GM19463 (cell line): ENCODE measurements around the gene CHMP5.

Experiments
- ATAC-seq: cut with Tn5 transposase; IDR thresholded peaks from one replicate; pipeline ENCODE4 v1.9.1; 2021; ENCODE audit warnings: mild to moderate bottlenecking, moderate library complexity; ENCODE audit not compliant: unreplicated experiment

CHMP5 gene

DNA sequence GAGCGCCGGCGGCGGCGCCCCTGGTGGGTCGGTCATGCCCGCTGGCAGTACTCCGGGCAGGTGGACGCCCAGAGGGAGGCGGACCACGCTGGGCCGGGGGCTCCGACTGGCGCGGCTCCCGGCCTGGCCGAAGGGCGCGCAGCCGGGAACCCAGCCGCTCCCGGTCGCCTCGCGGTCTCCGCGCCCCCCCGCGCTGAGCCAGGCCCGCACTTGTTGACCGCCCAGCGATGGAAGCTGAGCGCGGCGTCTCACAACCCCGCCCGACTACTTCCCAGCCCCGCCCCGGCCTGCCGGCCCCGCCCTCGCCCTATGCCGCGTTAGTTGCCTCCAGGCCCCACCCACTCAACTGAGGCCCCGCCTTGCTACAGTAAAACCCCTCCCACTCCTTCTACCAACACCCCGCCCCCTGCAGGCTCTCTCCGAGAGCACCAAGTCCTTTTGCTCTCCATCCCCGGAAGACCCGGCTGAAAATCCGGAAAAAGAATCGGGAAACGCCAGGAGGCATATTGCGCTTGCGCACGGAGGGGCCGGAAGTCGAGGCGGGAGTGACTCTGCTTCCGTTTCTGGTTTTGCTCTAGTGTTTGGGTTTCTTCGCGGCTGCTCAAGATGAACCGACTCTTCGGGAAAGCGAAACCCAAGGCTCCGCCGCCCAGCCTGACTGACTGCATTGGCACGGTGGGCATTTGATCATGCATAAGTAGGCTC, at the start of gene CHMP5, which contains the start of gene BAG1:
Gene CHMP5, plus strand, starts transcription at position 577 of the 705 bp plus-strand sequence. Its CDS starts 30 bp downstream, at position 607.
Gene BAG1, minus strand, starts transcription at position 236 of the 705 bp plus-strand sequence.
- ATAC-seq, result peak; percentile 84

DNA sequence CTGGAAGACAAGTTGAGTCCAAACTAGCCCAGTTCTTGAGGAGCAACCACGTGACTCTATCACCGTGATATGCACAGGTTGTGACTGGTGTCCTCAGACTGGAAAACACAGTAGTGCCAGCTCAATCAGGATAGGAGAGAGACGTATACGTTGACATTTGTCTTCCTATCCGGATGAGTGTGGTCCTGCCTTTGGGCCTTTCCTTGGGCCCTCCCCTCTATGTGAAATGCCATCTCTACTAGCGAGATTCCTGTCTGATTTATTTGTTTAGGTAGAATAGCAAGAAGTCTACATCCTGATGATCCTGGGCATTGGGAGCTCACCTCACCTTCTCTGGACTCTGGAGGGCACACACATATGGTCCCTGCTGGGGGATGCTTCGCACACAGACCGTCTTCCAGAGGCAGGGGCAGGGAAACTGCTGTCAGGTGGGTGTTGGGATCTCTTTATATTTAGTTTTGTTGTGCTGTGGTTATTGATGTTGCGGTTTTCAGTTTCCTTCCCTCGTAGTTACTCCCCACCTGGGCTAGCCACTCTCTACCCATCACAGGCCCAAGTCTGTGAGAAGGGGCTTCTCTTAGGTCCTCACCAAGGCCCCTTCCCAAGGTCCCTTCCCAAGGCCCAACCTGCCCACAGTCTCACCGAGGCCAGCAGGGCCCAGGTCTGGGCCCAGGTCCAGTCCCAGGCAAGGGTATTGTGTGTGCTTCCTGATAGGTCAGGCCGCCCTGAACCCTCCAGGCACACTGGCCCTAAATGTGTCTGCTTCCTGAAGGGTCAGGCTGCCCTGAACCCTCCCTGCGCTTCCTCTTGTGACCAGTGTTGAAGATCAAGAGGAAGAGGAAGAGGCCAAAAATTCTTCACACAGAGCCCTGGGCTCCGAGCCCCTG, 43.9 kb upstream of the CHMP5 start:
- no peak for ATAC-seq

- no peak for ATAC-seq
These were observed 43.3 kb upstream of the CHMP5 start for GRCh38 chr9:33221568-33221884.

DNA sequence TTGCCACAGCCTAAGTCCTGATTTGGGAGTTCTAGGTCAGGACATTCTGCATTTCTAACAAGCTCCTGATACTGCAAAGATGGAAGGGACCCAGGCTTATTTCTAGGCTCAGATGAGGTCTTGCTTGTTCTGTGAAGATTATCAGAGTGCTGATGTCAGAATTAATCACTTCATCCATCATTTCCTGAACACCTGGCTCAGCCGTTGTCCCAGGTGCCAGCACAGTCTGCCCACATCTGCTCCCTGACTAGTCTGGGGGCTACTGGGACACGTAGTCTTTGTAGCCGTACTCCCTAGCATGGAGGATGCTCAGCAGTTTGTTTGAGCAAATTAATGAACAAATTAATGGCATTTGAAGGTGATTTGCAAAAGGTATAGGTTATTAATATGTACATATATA, 42.8 kb upstream of the CHMP5 start:
- no peak for ATAC-seq

DNA sequence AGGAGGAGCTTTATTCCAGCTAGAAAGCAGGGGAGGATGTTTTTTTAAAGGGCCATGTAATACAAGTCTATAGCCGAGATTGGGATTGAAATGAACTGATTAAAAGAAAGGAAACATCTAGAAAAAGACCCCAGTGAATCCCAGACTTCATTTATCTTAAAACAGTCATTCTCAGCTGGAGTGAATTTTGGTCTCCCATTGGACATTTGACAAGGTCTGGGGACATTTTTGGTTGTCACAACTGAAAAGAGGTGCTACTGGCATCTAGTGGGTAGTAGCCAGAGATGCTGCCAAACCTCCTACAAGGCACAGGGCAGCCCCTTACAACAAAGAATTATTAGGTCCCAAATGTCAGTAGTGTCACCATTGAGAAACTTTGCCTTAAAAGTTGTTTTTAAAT, 41.2 kb upstream of the CHMP5 start:
- no peak for ATAC-seq

GRCh38 chr9:33225319-33226147, 39.3 kb upstream of the CHMP5 start:
- ATAC-seq, result no peak

- peak; percentile 74 for ATAC-seq
These were observed 37.8 kb upstream of the CHMP5 start for GRCh38 chr9:33227008-33227398.

- ATAC-seq, result no peak
These were observed 37.1 kb upstream of the CHMP5 start for GRCh38 chr9:33227741-33228140.

DNA sequence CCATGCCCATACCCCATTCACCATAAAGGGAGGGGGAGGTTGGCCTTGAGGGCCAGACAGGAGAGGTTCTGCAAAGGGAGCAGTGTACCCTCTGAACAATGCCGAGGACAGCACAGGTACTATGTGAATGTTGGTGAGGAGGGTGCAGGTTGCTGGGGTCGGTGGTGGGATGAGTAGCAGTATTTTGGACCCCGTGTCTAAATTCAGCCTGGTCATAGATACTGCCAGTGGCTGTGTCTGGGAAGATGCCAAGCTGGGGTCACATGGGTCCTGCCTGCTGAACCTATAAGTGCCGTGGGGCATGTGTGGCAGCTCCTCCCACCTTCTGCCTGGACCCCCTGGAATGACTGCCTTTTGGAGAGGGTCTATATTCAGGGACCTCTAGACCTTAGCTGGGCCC, 36.2 kb upstream of the CHMP5 start:
- no peak for ATAC-seq

GRCh38 chr9:33229359-33230114, 35.3 kb upstream of the CHMP5 start:
- ATAC-seq, result no peak

- no peak for ATAC-seq
These were observed 33.9 kb upstream of the CHMP5 start for GRCh38 chr9:33230756-33231622.

- no peak for ATAC-seq
These were observed 33.3 kb upstream of the CHMP5 start for GRCh38 chr9:33231623-33231942.

GRCh38 chr9:33232815-33233214, 32.0 kb upstream of the CHMP5 start:
- ATAC-seq, result no peak

DNA sequence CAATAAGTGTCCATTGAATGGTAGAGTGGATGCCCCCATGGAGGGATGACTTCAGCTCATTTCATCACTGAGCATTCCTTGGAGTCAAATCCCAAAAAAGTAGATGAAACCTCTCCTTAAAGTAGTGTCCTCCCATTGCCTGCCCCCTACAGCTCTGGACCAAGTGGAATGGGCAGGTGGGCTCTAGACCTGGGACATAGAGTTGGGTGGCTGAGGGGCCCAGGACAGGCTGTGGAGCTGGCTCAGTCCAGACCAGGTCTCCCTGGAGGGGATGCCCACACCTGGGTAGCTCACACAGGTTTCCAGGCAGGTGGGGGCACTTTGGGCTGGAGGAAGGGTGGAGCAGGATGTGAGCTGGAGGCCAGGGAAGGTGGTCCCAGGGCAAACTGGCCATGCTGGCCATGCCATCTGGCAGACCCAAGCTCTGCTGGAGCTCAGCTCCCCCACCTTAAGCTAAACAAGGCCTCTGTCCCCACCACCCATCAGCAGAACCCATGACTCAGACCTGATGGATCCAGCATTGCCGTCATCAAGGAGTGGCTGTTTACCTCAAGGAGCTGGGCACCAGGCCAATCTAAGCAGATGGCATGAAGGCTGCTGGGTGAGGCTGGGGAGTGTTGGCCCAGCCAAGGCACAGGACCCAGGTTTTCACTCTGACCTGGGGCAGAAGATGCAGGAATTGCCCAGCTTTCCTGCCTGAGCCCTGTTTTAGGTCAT, 31.1 kb upstream of the CHMP5 start:
- ATAC-seq, result no peak

- no peak for ATAC-seq
These were observed 30.1 kb upstream of the CHMP5 start for GRCh38 chr9:33234511-33235467.

- no peak for ATAC-seq
These were observed 28.3 kb upstream of the CHMP5 start for GRCh38 chr9:33236571-33236970.

DNA sequence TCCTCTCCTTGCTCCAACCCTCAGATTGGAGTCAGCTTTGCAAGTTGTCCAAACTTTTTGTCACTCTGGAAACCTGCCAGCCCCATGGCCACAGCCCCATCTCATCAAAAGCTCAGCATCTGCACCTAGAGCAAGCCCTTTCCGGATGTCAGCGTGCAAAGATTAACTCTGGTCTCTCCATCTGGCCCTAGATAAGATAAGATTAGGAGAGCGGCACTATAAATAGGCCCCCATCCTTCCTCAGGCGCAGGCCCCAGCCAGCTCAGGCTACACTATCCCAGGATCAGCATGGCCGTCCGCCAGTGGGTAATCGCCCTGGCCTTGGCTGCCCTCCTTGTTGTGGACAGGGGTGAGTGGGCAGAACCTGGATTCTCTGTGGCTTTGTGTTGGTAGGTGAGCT, 24.9 kb upstream of the CHMP5 start, which contains the start of gene SPINK4:
Gene SPINK4, plus strand, starts transcription at position 247 of the 400 bp plus-strand sequence. Its CDS starts 42 bp downstream, at position 289.
- ATAC-seq, result no peak

DNA sequence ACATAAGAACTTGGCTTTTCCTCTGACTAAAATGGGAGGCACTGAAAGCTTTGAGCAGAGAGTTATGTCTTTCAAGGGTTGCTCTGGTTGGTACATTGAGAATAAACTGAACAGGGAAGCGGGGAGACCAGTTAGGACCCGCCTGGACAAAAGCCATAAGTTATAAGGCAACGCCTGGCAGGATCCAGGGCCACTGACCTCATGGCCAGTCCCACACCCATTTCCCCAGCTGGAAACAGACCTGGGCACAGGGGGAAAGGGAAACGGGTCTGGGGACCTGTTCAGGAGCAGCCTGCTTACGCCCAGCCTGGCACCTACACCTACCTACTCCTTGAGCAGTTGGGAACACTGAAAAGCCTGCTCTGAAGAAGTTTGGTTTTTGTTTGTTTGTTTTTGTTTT, 23.6 kb upstream of the CHMP5 start:
- no peak for ATAC-seq
